Measurements from ENCODE around the gene IFNA16.
"Not testable (repeated sequence)": the region's sequence is repeated elsewhere in the genome, so short reads cannot be mapped to it uniquely, and the experiment has no call there.

The IFNA16 gene

GRCh38 chr9:21235468-21236359 lies 18.6 kb upstream of the IFNA16 start:
- H3K27me3 ChIP-seq (ENCODE audit: control insufficient read depth in 5 of 5, insufficient read depth in 4 of 5, low read length in 5 of 5); H3K9me3 ChIP-seq (ENCODE audit: control insufficient read depth in 5 of 5, low read length in 5 of 5); H3K27ac ChIP-seq (ENCODE audit: low read depth, low read length); H3K9ac ChIP-seq (ENCODE audit: low read length in 5 of 5); H3K36me3 ChIP-seq (ENCODE audit: control insufficient read depth in 5 of 5, insufficient read depth in 5 of 5, low read length in 5 of 5); H3K4me1 ChIP-seq (ENCODE audit: control insufficient read depth in 5 of 5, insufficient read depth in 5 of 5, low read length in 5 of 5); H3K4me3 ChIP-seq (ENCODE audit: low read depth in 1 of 5, low read length in 5 of 5): not testable (repeated sequence)

- H3K27ac ChIP-seq (ENCODE audit: low read depth, low read length): no peak overlapping the region
Measured at GRCh38 chr9:21234153-21234687, 17.1 kb upstream of the IFNA16 start.

GRCh38 chr9:21233258-21233657 lies 16.1 kb upstream of the IFNA16 start:
- H3K9me3 ChIP-seq (ENCODE audit: control insufficient read depth in 5 of 5, low read length in 5 of 5): no peaks in the 10 kb centered on the region
- no peaks in the 10 kb centered on the region for H3K36me3 ChIP-seq (ENCODE audit: control insufficient read depth in 5 of 5, insufficient read depth in 5 of 5, low read length in 5 of 5)
- H3K27ac ChIP-seq (ENCODE audit: low read depth, low read length): no peak overlapping the region
- no peak overlapping the region for H3K4me3 ChIP-seq (ENCODE audit: low read depth in 1 of 5, low read length in 5 of 5)
- no peaks in the 10 kb centered on the region for H3K4me1 ChIP-seq (ENCODE audit: control insufficient read depth in 5 of 5, insufficient read depth in 5 of 5, low read length in 5 of 5)
- no peaks in the 10 kb centered on the region for H3K27me3 ChIP-seq (ENCODE audit: control insufficient read depth in 5 of 5, insufficient read depth in 4 of 5, low read length in 5 of 5)
- H3K9ac ChIP-seq (ENCODE audit: low read length in 5 of 5): no peak overlapping the region

More at GRCh38 chr9:21234153-21234687, 17.1 kb upstream of the IFNA16 start:
- Histone ChIP-seq H3K9ac (ENCODE audit: low read length in 5 of 5) (no peak overlapping the region), H3K4me1 (ENCODE audit: control insufficient read depth in 5 of 5, insufficient read depth in 5 of 5, low read length in 5 of 5) (no peaks in the 10 kb centered on the region), H3K9me3 (ENCODE audit: control insufficient read depth in 5 of 5, low read length in 5 of 5) (no peaks in the 10 kb centered on the region), H3K36me3 (ENCODE audit: control insufficient read depth in 5 of 5, insufficient read depth in 5 of 5, low read length in 5 of 5) (no peaks in the 10 kb centered on the region), H3K4me3 (ENCODE audit: low read depth in 1 of 5, low read length in 5 of 5) (no peak overlapping the region), H3K27me3 (ENCODE audit: control insufficient read depth in 5 of 5, insufficient read depth in 4 of 5, low read length in 5 of 5) (no peaks in the 10 kb centered on the region)

GRCh38 chr9:21228122-21228521 lies 11.0 kb upstream of the IFNA16 start, which contains the start of gene IFNA17:
Gene IFNA17 (minus strand): TSS chr9:21228222. CDS start chr9:21228173, 49 bp downstream.
- Histone ChIP-seq H3K4me3 (ENCODE audit: low read depth in 1 of 5, low read length in 5 of 5) (no peak within 1 kb of the TSS), H3K36me3 (ENCODE audit: control insufficient read depth in 5 of 5, insufficient read depth in 5 of 5, low read length in 5 of 5) (no peaks in the 10 kb centered on the region), H3K27me3 (ENCODE audit: control insufficient read depth in 5 of 5, insufficient read depth in 4 of 5, low read length in 5 of 5) (no peaks in the 10 kb centered on the region), H3K9me3 (ENCODE audit: control insufficient read depth in 5 of 5, low read length in 5 of 5) (no peaks in the 10 kb centered on the region), H3K9ac (ENCODE audit: low read length in 5 of 5) (no peak within 1 kb of the TSS), H3K27ac (ENCODE audit: low read depth, low read length) (no peak within 1 kb of the TSS), H3K4me1 (ENCODE audit: control insufficient read depth in 5 of 5, insufficient read depth in 5 of 5, low read length in 5 of 5) (no peaks in the 10 kb centered on the region)

GRCh38 chr9:21213411-21214326 lies 3.4 kb downstream of the IFNA16 start:
- H3K4me1 ChIP-seq (ENCODE audit: control insufficient read depth in 5 of 5, insufficient read depth in 5 of 5, low read length in 5 of 5); H3K27ac ChIP-seq (ENCODE audit: low read depth, low read length); H3K9ac ChIP-seq (ENCODE audit: low read length in 5 of 5); H3K4me3 ChIP-seq (ENCODE audit: low read depth in 1 of 5, low read length in 5 of 5); H3K27me3 ChIP-seq (ENCODE audit: control insufficient read depth in 5 of 5, insufficient read depth in 4 of 5, low read length in 5 of 5); H3K9me3 ChIP-seq (ENCODE audit: control insufficient read depth in 5 of 5, low read length in 5 of 5); H3K36me3 ChIP-seq (ENCODE audit: control insufficient read depth in 5 of 5, insufficient read depth in 5 of 5, low read length in 5 of 5): not testable (repeated sequence)

GRCh38 chr9:21212160-21212559 lies 5.0 kb downstream of the IFNA16 start:
- H3K9ac ChIP-seq (ENCODE audit: low read length in 5 of 5); H3K4me1 ChIP-seq (ENCODE audit: control insufficient read depth in 5 of 5, insufficient read depth in 5 of 5, low read length in 5 of 5); H3K36me3 ChIP-seq (ENCODE audit: control insufficient read depth in 5 of 5, insufficient read depth in 5 of 5, low read length in 5 of 5); H3K4me3 ChIP-seq (ENCODE audit: low read depth in 1 of 5, low read length in 5 of 5); H3K9me3 ChIP-seq (ENCODE audit: control insufficient read depth in 5 of 5, low read length in 5 of 5); H3K27me3 ChIP-seq (ENCODE audit: control insufficient read depth in 5 of 5, insufficient read depth in 4 of 5, low read length in 5 of 5); H3K27ac ChIP-seq (ENCODE audit: low read depth, low read length): not testable (repeated sequence)

- H3K36me3 ChIP-seq (ENCODE audit: control insufficient read depth in 5 of 5, insufficient read depth in 5 of 5, low read length in 5 of 5): not testable (repeated sequence)
Measured at GRCh38 chr9:21210782-21211181, 6.3 kb downstream of the IFNA16 start.

GRCh38 chr9:21210311-21210710 lies 6.8 kb downstream of the IFNA16 start:
- H3K4me1 ChIP-seq (ENCODE audit: control insufficient read depth in 5 of 5, insufficient read depth in 5 of 5, low read length in 5 of 5): no peaks in the 10 kb centered on the region
- no peak overlapping the region for H3K27ac ChIP-seq (ENCODE audit: low read depth, low read length)
- no peaks in the 10 kb centered on the region for H3K9me3 ChIP-seq (ENCODE audit: control insufficient read depth in 5 of 5, low read length in 5 of 5)
- H3K4me3 ChIP-seq (ENCODE audit: low read depth in 1 of 5, low read length in 5 of 5): no peak overlapping the region
- H3K36me3 ChIP-seq (ENCODE audit: control insufficient read depth in 5 of 5, insufficient read depth in 5 of 5, low read length in 5 of 5): no peaks in the 10 kb centered on the region
- no peaks in the 10 kb centered on the region for H3K27me3 ChIP-seq (ENCODE audit: control insufficient read depth in 5 of 5, insufficient read depth in 4 of 5, low read length in 5 of 5)
- H3K9ac ChIP-seq (ENCODE audit: low read length in 5 of 5): no peak overlapping the region

More at GRCh38 chr9:21210782-21211181, 6.3 kb downstream of the IFNA16 start:
- H3K4me1 ChIP-seq (ENCODE audit: control insufficient read depth in 5 of 5, insufficient read depth in 5 of 5, low read length in 5 of 5); H3K4me3 ChIP-seq (ENCODE audit: low read depth in 1 of 5, low read length in 5 of 5); H3K27ac ChIP-seq (ENCODE audit: low read depth, low read length); H3K9me3 ChIP-seq (ENCODE audit: control insufficient read depth in 5 of 5, low read length in 5 of 5); H3K9ac ChIP-seq (ENCODE audit: low read length in 5 of 5); H3K27me3 ChIP-seq (ENCODE audit: control insufficient read depth in 5 of 5, insufficient read depth in 4 of 5, low read length in 5 of 5): not testable (repeated sequence)

- not testable (repeated sequence) for H3K4me3 ChIP-seq (ENCODE audit: low read depth in 1 of 5, low read length in 5 of 5); H3K4me1 ChIP-seq (ENCODE audit: control insufficient read depth in 5 of 5, insufficient read depth in 5 of 5, low read length in 5 of 5); H3K9me3 ChIP-seq (ENCODE audit: control insufficient read depth in 5 of 5, low read length in 5 of 5); H3K27ac ChIP-seq (ENCODE audit: low read depth, low read length); H3K36me3 ChIP-seq (ENCODE audit: control insufficient read depth in 5 of 5, insufficient read depth in 5 of 5, low read length in 5 of 5); H3K27me3 ChIP-seq (ENCODE audit: control insufficient read depth in 5 of 5, insufficient read depth in 4 of 5, low read length in 5 of 5); H3K9ac ChIP-seq (ENCODE audit: low read length in 5 of 5)
Measured at GRCh38 chr9:21207043-21207442, 10.1 kb downstream of the IFNA16 start, which contains the start of gene IFNA10. Gene IFNA10 (minus strand): TSS chr9:21207143. CDS start chr9:21207097, 46 bp downstream.

- no peaks in the 10 kb centered on the region for H3K36me3 ChIP-seq (ENCODE audit: control insufficient read depth in 5 of 5, insufficient read depth in 5 of 5, low read length in 5 of 5)
- no peak overlapping the region for H3K4me3 ChIP-seq (ENCODE audit: low read depth in 1 of 5, low read length in 5 of 5)
- no peaks in the 10 kb centered on the region for H3K9me3 ChIP-seq (ENCODE audit: control insufficient read depth in 5 of 5, low read length in 5 of 5)
- no peak overlapping the region for H3K9ac ChIP-seq (ENCODE audit: low read length in 5 of 5)
- no peaks in the 10 kb centered on the region for H3K4me1 ChIP-seq (ENCODE audit: control insufficient read depth in 5 of 5, insufficient read depth in 5 of 5, low read length in 5 of 5)
- no peak overlapping the region for H3K27ac ChIP-seq (ENCODE audit: low read depth, low read length)
- no peaks in the 10 kb centered on the region for H3K27me3 ChIP-seq (ENCODE audit: control insufficient read depth in 5 of 5, insufficient read depth in 4 of 5, low read length in 5 of 5)
Measured at GRCh38 chr9:21205204-21205603, 11.9 kb downstream of the IFNA16 start.
